Dedifferentiated amniotic fluid mesenchymal stem cell (primary cell): ENCODE data around the gene SPECC1.
"Not testable (repeated sequence)": the region's sequence is repeated elsewhere in the genome, so short reads cannot be mapped to it uniquely, and the experiment has no call there.

ENCODE experiments used
- DNase-seq: peaks from one replicate; pipeline ENCODE4 v3.0.0-alpha.2; 2016; ENCODE audit errors: extremely low spot score

Gene SPECC1

GRCh38 chr17:20009302-20010098 lies at the start of gene SPECC1:
Gene SPECC1 (plus strand): TSS chr17:20009359. CDS start chr17:20096652, 87,293 bp downstream.
- no peak for DNase-seq

GRCh38 chr17:19962954-19963353 lies 46.2 kb upstream of the SPECC1 start:
- not testable (repeated sequence) for DNase-seq

- no peak for DNase-seq
Observed at GRCh38 chr17:19973156-19973555, 36.0 kb upstream of the SPECC1 start.

- no peak for DNase-seq
Observed at GRCh38 chr17:19975601-19976000, 33.6 kb upstream of the SPECC1 start.

GRCh38 chr17:19977293-19978208 lies 31.6 kb upstream of the SPECC1 start, which contains the start of gene AKAP10:
Gene AKAP10 (minus strand): TSS chr17:19977828. CDS start chr17:19977679, 149 bp downstream.
- DNase-seq, result peak; percentile 74

GRCh38 chr17:19978209-19978802 lies 30.9 kb upstream of the SPECC1 start:
- DNase-seq, result no peak

GRCh38 chr17:19978805-19979211 lies 30.4 kb upstream of the SPECC1 start:
- DNase-seq, result no peak

- no peak for DNase-seq
Observed at GRCh38 chr17:19979917-19980770, 29.0 kb upstream of the SPECC1 start.

- no peak for DNase-seq
Observed at GRCh38 chr17:19986941-19987861, 22.0 kb upstream of the SPECC1 start.

GRCh38 chr17:19987897-19988296 lies 21.3 kb upstream of the SPECC1 start:
- no peak for DNase-seq

GRCh38 chr17:19991252-19991885 lies 17.8 kb upstream of the SPECC1 start:
- DNase-seq, result no peak

- DNase-seq, result peak; percentile 92
Observed at GRCh38 chr17:19992803-19993713, 16.1 kb upstream of the SPECC1 start.

- DNase-seq, result no peak
Observed at GRCh38 chr17:19996086-19996485, 13.1 kb upstream of the SPECC1 start.

- no peak for DNase-seq
Observed at GRCh38 chr17:19996502-19996901, 12.7 kb upstream of the SPECC1 start.

- no peak for DNase-seq
Observed at GRCh38 chr17:20008242-20009051, 712 bp upstream of the SPECC1 start.

GRCh38 chr17:20009052-20009301 lies 182 bp upstream of the SPECC1 start:
- DNase-seq, result peak; percentile 26

- DNase-seq, result peak; percentile 65
Observed at GRCh38 chr17:20010099-20010863, 1.1 kb downstream of the SPECC1 start.
